Tibial nerve (tissue), 4 donors: ENCODE results near the gene BCAS1. TPM values are rescaled to one million over a fixed set of nuclear protein-coding genes. Genes with fewer than 3 reads are reported as not detected.

Experiments used
- DNase-seq, 2 donors: peaks; one replicate each; pipeline ENCODE4 v3.0.0-alpha.2; 2019; ENCODE audit warnings: low spot score in 2 of 2
- H3K27ac ChIP-seq, 4 donors: fragments of 200-600 bp; sonication (generic) in 3 of 4; one replicate each; pipeline ENCODE4 v1.5.1; 2017 to 2019; ENCODE audit warnings: mild to moderate bottlenecking in 1 of 4
- H3K27me3 ChIP-seq, 2 donors: fragments of 200-600 bp; sonication (generic) in 1 of 2; one replicate each; pipeline versions ENCODE4 v1.5.1 to v1.6.0; 2017 to 2019
- H3K36me3 ChIP-seq, 3 donors: fragments of 200-600 bp; sonication (generic); one replicate each; pipeline ENCODE4 v1.5.1; 2018 to 2019
- H3K4me1 ChIP-seq, 4 donors: fragments of 200-600 bp; sonication (generic) in 3 of 4; one replicate each; pipeline ENCODE4 v1.5.1; 2017 to 2019
- H3K4me3 ChIP-seq, 4 donors: fragments of 200-600 bp; sonication (generic) in 3 of 4; one replicate each; pipeline ENCODE4 v1.5.1; 2017 to 2019; ENCODE audit warnings: mild to moderate bottlenecking in 1 of 4, moderate library complexity in 1 of 4
- H3K9me3 ChIP-seq, 4 donors: fragments of 200-600 bp; sonication (generic) in 3 of 4; one replicate each; pipeline ENCODE4 v1.5.1; 2017 to 2019
- CTCF ChIP-seq, 5 experiments: fragments of 200-600 bp in 3 of 5; fragments of 450-650 bp in 2 of 5; sonication (generic) in 3 of 5; IDR thresholded peaks; one replicate each; pipeline ENCODE4 v1.5.1; 2016 to 2019; ENCODE audit warnings: antibody characterized with exemption in 5 of 5, mild to moderate bottlenecking in 3 of 5, moderate library complexity in 2 of 5
- EP300 ChIP-seq, 2 donors: sonication (generic); formaldehyde crosslinking; IDR thresholded peaks; one replicate each; pipeline ENCODE4 v1.6.1; 2017; ENCODE audit warnings: antibody characterized with exemption in 2 of 2, mild to moderate bottlenecking in 1 of 2
- POLR2A ChIP-seq, 2 donors: fragments of 450-650 bp; IDR thresholded peaks; one replicate each; pipeline ENCODE4 v1.6.1; 2017; ENCODE audit warnings: antibody characterized with exemption in 2 of 2, mild to moderate bottlenecking in 2 of 2, moderate library complexity in 2 of 2
- WGBS, 2 donors: methylation state at CpG; one replicate each; pipeline ENCODE4 v1.1.5; 2018; 5-methylcytosine and 5-hydroxymethylcytosine counted together
- total RNA-seq, 4 donors: library from RNA; depleted of rRNA; stranded (reverse); fragments of >200 nt; gene quantifications; one replicate each; pipeline ENCODE4 v1.1.0, GENCODE V29; 2016

BCAS1 gene
- total RNA-seq, 4 donors from 2014 or later: 34.8 to 59.6 (median 47.1) TPM

- H3K4me1 ChIP-seq: peaks cover 0 to 30% (median 15%) of the 10 kb centered on the region in 4 donors
- peak overlapping the region; percentile 14 to 92 (median 58) for H3K27ac ChIP-seq
- H3K27me3 ChIP-seq: no peaks in the 10 kb centered on the region
- TF ChIP-seq EP300 (IDR thresholded peaks at IDR 0.05) (no peak), POLR2A (IDR thresholded peaks at IDR 0.05) (no peak), CTCF (IDR thresholded peaks at IDR 0.05) (no peak)
- H3K9me3 ChIP-seq: no peaks in the 10 kb centered on the region
- no peak for DNase-seq
- WGBS, 2 donors: 26 to 35% methylated on average over 2 of the region's 2 CpGs
- H3K4me3 ChIP-seq: no peak overlapping the region
- H3K36me3 ChIP-seq: no peaks in the 10 kb centered on the region
Measured at GRCh38 chr20:53960579-53961272, 109.7 kb downstream of the BCAS1 start.

GRCh38 chr20:53959911-53960578 lies 110.3 kb downstream of the BCAS1 start:
- Histone ChIP-seq H3K4me3 (no peak overlapping the region), H3K27me3 (no peaks in the 10 kb centered on the region), H3K27ac (peak overlapping the region in 3 of 4 donors; percentile 46 to 92 (median 71)), H3K36me3 (no peaks in the 10 kb centered on the region), H3K9me3 (no peaks in the 10 kb centered on the region), H3K4me1 (peaks cover 0 to 30% (median 15%) of the 10 kb centered on the region in 4 donors)
- DNase-seq: no peak
- 33 to 40% methylated on average over 6 of the region's 6 CpGs for WGBS, 2 donors
- TF ChIP-seq POLR2A (IDR thresholded peaks at IDR 0.05): no peak
- peak in 1 of 2 donors; percentile 39 for TF ChIP-seq EP300 (IDR thresholded peaks at IDR 0.05)

- TF ChIP-seq CTCF (IDR thresholded peaks at IDR 0.05) (no peak), POLR2A (IDR thresholded peaks at IDR 0.05) (no peak), EP300 (IDR thresholded peaks at IDR 0.05) (no peak)
Measured at GRCh38 chr20:53958260-53958659, 112.1 kb downstream of the BCAS1 start.

GRCh38 chr20:53957451-53958172 lies 112.8 kb downstream of the BCAS1 start:
- no peaks in the 10 kb centered on the region for H3K27me3 ChIP-seq
- H3K27ac ChIP-seq: peak overlapping the region in 1 of 4 donors; percentile 16
- TF ChIP-seq POLR2A (IDR thresholded peaks at IDR 0.05) (no peak), CTCF (IDR thresholded peaks at IDR 0.05) (no peak), EP300 (IDR thresholded peaks at IDR 0.05) (no peak)
- H3K4me1 ChIP-seq: peaks cover 0 to 26% (median 13%) of the 10 kb centered on the region in 4 donors
- 28 to 37% methylated on average over 2 of the region's 2 CpGs for WGBS, 2 donors
- H3K4me3 ChIP-seq: no peak overlapping the region
- peaks cover 0 to 9% (median 0%) of the 10 kb centered on the region in 3 donors for H3K36me3 ChIP-seq
- H3K9me3 ChIP-seq: peaks cover 0 to 8% (median 0%) of the 10 kb centered on the region in 4 donors
- no peak for DNase-seq

More at GRCh38 chr20:53958260-53958659, 112.1 kb downstream of the BCAS1 start:
- Histone ChIP-seq H3K36me3 (peaks cover 0 to 3% (median 0%) of the 10 kb centered on the region in 3 donors), H3K9me3 (peaks cover 0 to 2% (median 0%) of the 10 kb centered on the region in 4 donors), H3K4me3 (no peak overlapping the region), H3K4me1 (peaks cover 0 to 26% (median 13%) of the 10 kb centered on the region in 4 donors), H3K27ac (no peak overlapping the region), H3K27me3 (no peaks in the 10 kb centered on the region)
- 77% methylated on average over 5 of the region's 5 CpGs for WGBS, 2 donors
- no peak for DNase-seq

- DNase-seq: no peak
- H3K4me1 ChIP-seq: peaks cover 0 to 20% (median 10%) of the 10 kb centered on the region in 4 donors
- no peak overlapping the region for H3K27ac ChIP-seq
- no peak overlapping the region for H3K4me3 ChIP-seq
- H3K27me3 ChIP-seq: no peaks in the 10 kb centered on the region
- H3K36me3 ChIP-seq: peaks cover 0 to 15% (median 0%) of the 10 kb centered on the region in 3 donors
- TF ChIP-seq EP300 (IDR thresholded peaks at IDR 0.05) (no peak), CTCF (IDR thresholded peaks at IDR 0.05) (no peak), POLR2A (IDR thresholded peaks at IDR 0.05) (no peak)
- WGBS, 2 donors: 91 to 93% methylated on average over 4 of the region's 4 CpGs
- peaks cover 0 to 12% (median 0%) of the 10 kb centered on the region in 4 donors for H3K9me3 ChIP-seq
Measured at GRCh38 chr20:53956013-53956715, 114.2 kb downstream of the BCAS1 start.
